ENCODE measurements around the gene SAMD9L. TPM values are rescaled to one million over a fixed set of nuclear protein-coding genes. Genes with fewer than 3 reads are reported as not detected.
"Not testable (repeated sequence)": the region's sequence is repeated elsewhere in the genome, so short reads cannot be mapped to it uniquely, and the experiment has no call there.

Gene SAMD9L
- total RNA-seq, 1 experiment from 2014 or later: not detected

DNA sequence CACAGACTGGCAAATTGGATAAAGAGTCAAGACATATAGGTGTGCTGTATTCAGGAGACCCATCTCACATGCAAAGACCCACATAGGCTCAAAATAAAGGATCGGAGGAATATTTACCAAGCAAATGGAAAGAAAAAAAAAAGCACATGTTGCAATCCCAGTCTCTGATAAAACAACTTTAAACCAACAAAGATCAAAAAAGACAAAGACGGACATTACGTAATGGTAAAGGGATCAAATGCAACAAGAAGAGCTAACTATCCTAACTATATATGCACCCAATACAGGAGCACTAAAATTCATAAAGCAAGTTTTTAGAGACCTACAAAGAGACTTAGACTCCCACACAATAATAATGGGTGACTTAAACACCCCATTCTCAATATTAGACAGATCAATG lies 24.7 kb downstream of the SAMD9L start:
- not testable (repeated sequence) for H3K23ac ChIP-seq (ENCODE audit: insufficient read length, low read depth, low read length); H3K9ac ChIP-seq (ENCODE audit: extremely low read depth, insufficient read length, low read length); H3K4me1 Mint-ChIP-seq; H2AFZ ChIP-seq (ENCODE audit: low read length); H2BK12ac ChIP-seq (ENCODE audit: insufficient read length, low read depth, low read length); H2BK20ac ChIP-seq (ENCODE audit: low read depth, low read length, poor library complexity, severe bottlenecking); H3K27ac Mint-ChIP-seq; H3K4me1 ChIP-seq (ENCODE audit: insufficient read depth, low read length); H3T11ph ChIP-seq (ENCODE audit: low read length); H3K4ac ChIP-seq (ENCODE audit: low read depth, low read length); H3K79me1 ChIP-seq (ENCODE audit: insufficient read depth, low read depth, low read length, poor library complexity, severe bottlenecking); H3K56ac ChIP-seq (ENCODE audit: insufficient read length, low read depth, low read length); H2AK5ac ChIP-seq (ENCODE audit: insufficient read length, low read length); H3K18ac ChIP-seq (ENCODE audit: insufficient read length, low read depth, low read length); DNase-seq; H2BK15ac ChIP-seq (ENCODE audit: low read depth, low read length); H2BK5ac ChIP-seq (ENCODE audit: insufficient read length, low read length); H4K5ac ChIP-seq (ENCODE audit: insufficient read length, low read depth, low read length); H3K27ac ChIP-seq (ENCODE audit: insufficient read length, low read depth, low read length); H3K14ac ChIP-seq (ENCODE audit: insufficient read depth, low read length); H2BK120ac ChIP-seq (ENCODE audit: low read depth, low read length, poor library complexity, severe bottlenecking); H3K27me3 Mint-ChIP-seq (ENCODE audit: low read depth); H3K79me2 ChIP-seq (ENCODE audit: insufficient read depth, low read length); H3K23me2 ChIP-seq (ENCODE audit: insufficient read length, low read depth, low read length, poor library complexity, severe bottlenecking); H3K4me2 ChIP-seq (ENCODE audit: insufficient read depth, insufficient read length, low read length); H4K91ac ChIP-seq (ENCODE audit: insufficient read length, low read depth, low read length); H4K8ac ChIP-seq (replicated peaks; ENCODE audit: insufficient read length, low read depth, low read length); H3K27me3 ChIP-seq (ENCODE audit: insufficient read depth, low read length); H4K20me1 ChIP-seq (ENCODE audit: control insufficient read depth, insufficient read depth, insufficient read length); H3K9me3 ChIP-seq (ENCODE audit: control insufficient read depth, low read depth, low read length); H3K36me3 Mint-ChIP-seq (ENCODE audit: insufficient read depth in 1 of 3, low read depth in 3 of 3); H3K4me3 Mint-ChIP-seq
- no CpG with 5 or more reads among the region's 3 CpGs for whole genome bisulfite sequencing (ENCODE audit: extremely low coverage, insufficient read length, low lambda C conversion rate)
- peaks cover 32 to 45% of the 10 kb centered on the region in 2 experiments for H3K9me3 Mint-ChIP-seq
